Natural killer cell (primary cell): ENCODE data around the gene MMP23B. TPM values are rescaled to one million over a fixed set of nuclear protein-coding genes. Genes with fewer than 3 reads are reported as not detected.
"Not testable (repeated sequence)": the region's sequence is repeated elsewhere in the genome, so short reads cannot be mapped to it uniquely, and the experiment has no call there.

Source experiments
- ATAC-seq, 3 donors: fragments of 150-1000 bp in 2 of 3; fragments of 200-7000 bp in 1 of 3; cut with Tn5 transposase; 1 replicate in 1 of 3; 2 replicates in 2 of 3; pipeline ENCODE4 v1.10.0; 2021; ENCODE audit warnings: mild to moderate bottlenecking in 2 of 3, moderate library complexity in 2 of 3
- DNase-seq, 2 donors: peaks; one replicate each; pipeline versions ENCODE4 v3.0.0 to v3.0.0-alpha.2; 2013 to 2021; ENCODE audit warnings: mixed read lengths in 1 of 2
- H3K27ac ChIP-seq: one replicate; pipeline ENCODE4 v1.5.1; 2013; ENCODE audit warnings: mild to moderate bottlenecking, low read length
- H3K27me3 ChIP-seq: one replicate; pipeline ENCODE4 v1.6.1; 2013; ENCODE audit warnings: low read length; ENCODE audit not compliant: control insufficient read depth, insufficient read depth
- H3K36me3 ChIP-seq: one replicate; pipeline ENCODE4 v1.6.1; 2013; ENCODE audit warnings: low read length; ENCODE audit not compliant: control insufficient read depth, insufficient read depth
- H3K4me1 ChIP-seq: one replicate; pipeline ENCODE4 v1.6.1; 2013; ENCODE audit warnings: low read length; ENCODE audit not compliant: control insufficient read depth, insufficient read depth
- H3K4me3 ChIP-seq: one replicate; pipeline ENCODE4 v1.5.1; 2013; ENCODE audit warnings: low read length
- H3K9me3 ChIP-seq: one replicate; pipeline ENCODE4 v1.6.1; 2013; ENCODE audit warnings: low read length; ENCODE audit not compliant: control insufficient read depth, insufficient read depth
- H3K27ac Mint-ChIP-seq, 2 donors: one replicate each; pipeline ENCODE4 v1.8.0; 2022; ENCODE audit warnings: mild to moderate bottlenecking in 2 of 2, mixed read lengths in 2 of 2, moderate library complexity in 1 of 2
- H3K27me3 Mint-ChIP-seq, 2 donors: one replicate each; pipeline ENCODE4 v1.8.0; 2022; ENCODE audit warnings: low read depth in 2 of 2, mixed read lengths in 2 of 2
- H3K36me3 Mint-ChIP-seq: one replicate; pipeline ENCODE4 v1.8.0; 2022; ENCODE audit warnings: mixed read lengths
- H3K4me1 Mint-ChIP-seq, 2 donors: one replicate each; pipeline ENCODE4 v1.8.0; 2022; ENCODE audit warnings: mixed read lengths in 2 of 2
- H3K4me3 Mint-ChIP-seq: one replicate; pipeline ENCODE4 v1.8.0; 2022; ENCODE audit warnings: mild to moderate bottlenecking, moderate library complexity, mixed read lengths
- H3K9me3 Mint-ChIP-seq, 2 donors: one replicate each; pipeline ENCODE4 v1.8.0; 2022; ENCODE audit warnings: mixed read lengths in 2 of 2
- WGBS: methylation state at CpG from one replicate; pipeline ENCODE4 v1.1.7; 2013; ENCODE audit warnings: missing lambda C conversion rate; ENCODE audit not compliant: insufficient coverage; 5-methylcytosine and 5-hydroxymethylcytosine counted together
- intact Hi-C: fragments of 100-400 bp; cut with micrococcal nuclease; formaldehyde crosslinking; loops from one replicate; pipeline ENCODE4 v1.14.2; 2022
- total RNA-seq, 4 donors: library from RNA; stranded (reverse); fragments of 120-200 nt in 1 of 4; gene quantifications; one replicate each; pipeline versions ENCODE4 v1.2.3 to v1.2.4, GENCODE V29; 2013 to 2022
- TF ChIP-seq, protein P1 (sequence below): fragments of 200-600 bp; IDR thresholded peaks from one replicate; pipeline ENCODE4 v1.8.0; 2022; ENCODE audit warnings: antibody characterized with exemption

Gene MMP23B
- total RNA-seq, 3 donors from 2014 or later (not counting 1 experiment from before 2014, with no cell fraction given) = 82.9 to 130 (median 126) TPM

GRCh38 chr1:1676087-1676486, 44.1 kb downstream of the MMP23B start:
- not testable (repeated sequence) for H3K9me3 ChIP-seq, H3K27me3 Mint-ChIP-seq, H3K4me3 ChIP-seq, H3K9me3 Mint-ChIP-seq, H3K27ac ChIP-seq, H3K27me3 ChIP-seq, H3K27ac Mint-ChIP-seq, ATAC-seq, H3K4me3 Mint-ChIP-seq, H3K36me3 Mint-ChIP-seq
- peak in 1 of 2 donors; percentile 20 for DNase-seq
- H3K36me3 ChIP-seq = peaks cover 15% of the 10 kb centered on the region
- peaks cover 21 to 22% of the 10 kb centered on the region in 2 donors for H3K4me1 Mint-ChIP-seq
- peaks cover 28% of the 10 kb centered on the region for H3K4me1 ChIP-seq
- 75% methylated on average over 6 of the region's 21 CpGs for WGBS
- intact Hi-C loops = loop anchor here (10.0 kb wide), 2 partner anchors 61 to 101 kb away; partner anchors contain the start of genes MIB2 and SSU72

DNA sequence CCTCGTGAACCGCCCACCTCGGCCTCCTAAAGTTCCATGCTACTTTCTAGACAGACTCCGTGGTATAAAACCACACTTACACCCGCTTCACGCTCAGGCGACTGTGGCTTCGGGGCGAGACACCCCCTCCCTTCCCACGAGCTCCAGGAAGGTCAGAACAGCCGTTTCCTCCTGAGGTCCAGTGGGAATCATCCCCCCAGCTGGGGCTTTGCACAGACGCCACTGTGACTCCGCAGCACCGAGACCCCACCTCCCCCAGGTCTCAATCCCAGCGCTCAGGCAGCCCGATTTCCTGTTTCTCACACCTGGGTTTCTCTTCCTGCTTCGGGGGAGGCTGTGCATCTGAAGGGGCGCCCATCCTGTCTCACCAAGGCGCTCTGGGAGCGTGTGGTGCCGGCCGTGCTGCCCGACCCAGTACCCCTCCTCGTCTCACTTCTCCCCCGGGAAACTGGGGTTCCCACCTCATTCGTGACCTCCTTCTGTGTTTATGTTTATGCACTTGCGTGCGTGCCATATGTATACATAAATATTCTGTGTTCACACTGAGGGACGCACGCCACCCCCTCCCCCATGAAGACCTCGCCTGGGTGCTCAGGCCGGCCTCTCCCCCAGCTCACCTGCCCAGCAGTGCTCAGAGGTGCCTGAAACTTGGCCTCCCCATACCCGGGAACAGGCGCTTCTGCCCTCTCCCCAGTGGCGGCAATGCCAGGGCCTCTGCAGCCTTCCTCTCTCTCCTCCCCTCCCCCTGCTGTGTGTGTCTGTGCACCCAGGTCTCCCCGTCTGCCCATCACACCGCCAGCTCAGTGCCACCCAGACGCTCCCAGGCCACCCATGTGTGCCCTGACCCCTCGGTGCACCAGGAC, 46.0 kb downstream of the MMP23B start:
- Histone ChIP-seq H3K4me1 (peaks cover 28% of the 10 kb centered on the region), H3K27ac (peak overlapping the region; percentile 73), H3K27me3 (no peaks in the 10 kb centered on the region), H3K4me3 (peak overlapping the region; percentile 23), H3K9me3 (no peaks in the 10 kb centered on the region), H3K36me3 (peaks cover 2% of the 10 kb centered on the region)
- H3K27ac Mint-ChIP-seq = peak overlapping the region; percentile 94 to 95
- no peaks in the 10 kb centered on the region for H3K9me3 Mint-ChIP-seq
- H3K4me3 Mint-ChIP-seq = peak overlapping the region; percentile 88
- peaks cover 21 to 22% of the 10 kb centered on the region in 2 donors for H3K4me1 Mint-ChIP-seq
- peak; percentile 53 to 68 (median 59) for ATAC-seq
- TF ChIP-seq, protein P1, sequence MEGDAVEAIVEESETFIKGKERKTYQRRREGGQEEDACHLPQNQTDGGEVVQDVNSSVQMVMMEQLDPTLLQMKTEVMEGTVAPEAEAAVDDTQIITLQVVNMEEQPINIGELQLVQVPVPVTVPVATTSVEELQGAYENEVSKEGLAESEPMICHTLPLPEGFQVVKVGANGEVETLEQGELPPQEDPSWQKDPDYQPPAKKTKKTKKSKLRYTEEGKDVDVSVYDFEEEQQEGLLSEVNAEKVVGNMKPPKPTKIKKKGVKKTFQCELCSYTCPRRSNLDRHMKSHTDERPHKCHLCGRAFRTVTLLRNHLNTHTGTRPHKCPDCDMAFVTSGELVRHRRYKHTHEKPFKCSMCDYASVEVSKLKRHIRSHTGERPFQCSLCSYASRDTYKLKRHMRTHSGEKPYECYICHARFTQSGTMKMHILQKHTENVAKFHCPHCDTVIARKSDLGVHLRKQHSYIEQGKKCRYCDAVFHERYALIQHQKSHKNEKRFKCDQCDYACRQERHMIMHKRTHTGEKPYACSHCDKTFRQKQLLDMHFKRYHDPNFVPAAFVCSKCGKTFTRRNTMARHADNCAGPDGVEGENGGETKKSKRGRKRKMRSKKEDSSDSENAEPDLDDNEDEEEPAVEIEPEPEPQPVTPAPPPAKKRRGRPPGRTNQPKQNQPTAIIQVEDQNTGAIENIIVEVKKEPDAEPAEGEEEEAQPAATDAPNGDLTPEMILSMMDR = no peak
- H3K36me3 Mint-ChIP-seq = no peaks in the 10 kb centered on the region
- peak; percentile 37 to 78 for DNase-seq
- H3K27me3 Mint-ChIP-seq = no peaks in the 10 kb centered on the region
- intact Hi-C loops = loop anchor here (10.0 kb wide), 2 partner anchors 63 to 103 kb away; partner anchors contain the start of genes MIB2 and SSU72
- 5% methylated on average over 39 of the region's 39 CpGs for WGBS

- 82% methylated on average over 24 of the region's 24 CpGs for WGBS
- intact Hi-C loops = loop anchor here (10.0 kb wide), 2 partner anchors 64 to 104 kb away; partner anchors contain the start of genes MIB2 and SSU72
- no peaks in the 10 kb centered on the region for H3K27me3 Mint-ChIP-seq
- H3K4me3 Mint-ChIP-seq = peak overlapping the region; percentile 88
- Histone ChIP-seq H3K9me3 (no peaks in the 10 kb centered on the region), H3K4me1 (peaks cover 28% of the 10 kb centered on the region), H3K36me3 (peaks cover 5% of the 10 kb centered on the region), H3K27ac (peak overlapping the region; percentile 73), H3K27me3 (no peaks in the 10 kb centered on the region), H3K4me3 (no peak overlapping the region)
- DNase-seq = peak; percentile 48 to 62
- peaks cover 21 to 28% of the 10 kb centered on the region in 2 donors for H3K4me1 Mint-ChIP-seq
- ATAC-seq = peak; percentile 71 to 83 (median 75)
- peak overlapping the region; percentile 94 to 95 for H3K27ac Mint-ChIP-seq
- H3K9me3 Mint-ChIP-seq = no peaks in the 10 kb centered on the region
- no peaks in the 10 kb centered on the region for H3K36me3 Mint-ChIP-seq
- TF ChIP-seq, protein P1 = peak; percentile 59
Observed at GRCh38 chr1:1678581-1679380, 46.8 kb downstream of the MMP23B start.
